ENCODE results near the gene SYNPO.

SYNPO gene

DNA sequence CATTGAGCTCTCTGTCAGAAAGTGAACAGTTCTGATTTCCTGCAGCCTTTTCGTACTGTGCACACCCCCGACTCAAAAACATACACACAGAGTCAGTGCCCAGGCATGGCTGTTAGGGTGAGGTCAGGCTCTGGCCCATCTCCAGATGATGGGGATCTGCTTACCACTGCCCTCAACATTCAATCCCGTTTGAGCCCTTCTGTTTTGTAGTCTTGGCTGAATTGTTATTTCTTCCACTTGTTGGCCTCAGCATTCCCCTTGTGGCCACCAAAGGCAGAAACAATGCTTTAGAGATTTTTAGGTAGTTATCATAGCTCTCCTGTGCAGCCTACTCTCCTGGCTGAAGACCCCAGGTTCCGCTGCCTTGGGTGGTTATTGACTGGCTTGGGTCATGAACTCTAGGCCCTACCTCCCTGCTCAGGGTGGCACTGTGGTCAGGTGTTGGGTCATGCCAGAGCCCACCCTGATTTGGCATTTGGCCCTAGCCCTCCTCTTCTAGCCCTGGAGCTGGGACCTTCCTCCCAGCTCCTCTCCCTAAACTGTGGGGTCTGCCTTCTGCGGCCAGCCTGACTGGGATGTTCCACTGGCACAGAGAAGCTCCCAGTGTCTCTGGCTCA is 12.8 kb downstream of the SYNPO start:
- Histone ChIP-seq H3K4me1 (ENCODE audit: low read depth, poor library complexity, severe bottlenecking) (no peaks in the 10 kb centered on the region), H3K27me3 (ENCODE audit: insufficient read depth, low read depth) (no peaks in the 10 kb centered on the region), H3K79me2 (ENCODE audit: insufficient read depth, low read depth) (no peaks in the 10 kb centered on the region), H2AFZ (ENCODE audit: low read depth) (no peak overlapping the region), H4K20me1 (ENCODE audit: insufficient read depth) (no peaks in the 10 kb centered on the region), H3K9ac (no peak overlapping the region), H3K27ac (no peak overlapping the region), H3K4me3 (IDR thresholded peaks at IDR 0.05; ENCODE audit: insufficient read depth, low read depth, low read length) (no peak overlapping the region), H3K4me2 (no peak overlapping the region), H3K36me3 (ENCODE audit: insufficient read depth) (no peaks in the 10 kb centered on the region)
- TF ChIP-seq, protein P1, sequence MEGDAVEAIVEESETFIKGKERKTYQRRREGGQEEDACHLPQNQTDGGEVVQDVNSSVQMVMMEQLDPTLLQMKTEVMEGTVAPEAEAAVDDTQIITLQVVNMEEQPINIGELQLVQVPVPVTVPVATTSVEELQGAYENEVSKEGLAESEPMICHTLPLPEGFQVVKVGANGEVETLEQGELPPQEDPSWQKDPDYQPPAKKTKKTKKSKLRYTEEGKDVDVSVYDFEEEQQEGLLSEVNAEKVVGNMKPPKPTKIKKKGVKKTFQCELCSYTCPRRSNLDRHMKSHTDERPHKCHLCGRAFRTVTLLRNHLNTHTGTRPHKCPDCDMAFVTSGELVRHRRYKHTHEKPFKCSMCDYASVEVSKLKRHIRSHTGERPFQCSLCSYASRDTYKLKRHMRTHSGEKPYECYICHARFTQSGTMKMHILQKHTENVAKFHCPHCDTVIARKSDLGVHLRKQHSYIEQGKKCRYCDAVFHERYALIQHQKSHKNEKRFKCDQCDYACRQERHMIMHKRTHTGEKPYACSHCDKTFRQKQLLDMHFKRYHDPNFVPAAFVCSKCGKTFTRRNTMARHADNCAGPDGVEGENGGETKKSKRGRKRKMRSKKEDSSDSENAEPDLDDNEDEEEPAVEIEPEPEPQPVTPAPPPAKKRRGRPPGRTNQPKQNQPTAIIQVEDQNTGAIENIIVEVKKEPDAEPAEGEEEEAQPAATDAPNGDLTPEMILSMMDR (conservative IDR thresholded peaks at IDR 0.05; ENCODE audit: low read depth, low read length): no peak

DNA sequence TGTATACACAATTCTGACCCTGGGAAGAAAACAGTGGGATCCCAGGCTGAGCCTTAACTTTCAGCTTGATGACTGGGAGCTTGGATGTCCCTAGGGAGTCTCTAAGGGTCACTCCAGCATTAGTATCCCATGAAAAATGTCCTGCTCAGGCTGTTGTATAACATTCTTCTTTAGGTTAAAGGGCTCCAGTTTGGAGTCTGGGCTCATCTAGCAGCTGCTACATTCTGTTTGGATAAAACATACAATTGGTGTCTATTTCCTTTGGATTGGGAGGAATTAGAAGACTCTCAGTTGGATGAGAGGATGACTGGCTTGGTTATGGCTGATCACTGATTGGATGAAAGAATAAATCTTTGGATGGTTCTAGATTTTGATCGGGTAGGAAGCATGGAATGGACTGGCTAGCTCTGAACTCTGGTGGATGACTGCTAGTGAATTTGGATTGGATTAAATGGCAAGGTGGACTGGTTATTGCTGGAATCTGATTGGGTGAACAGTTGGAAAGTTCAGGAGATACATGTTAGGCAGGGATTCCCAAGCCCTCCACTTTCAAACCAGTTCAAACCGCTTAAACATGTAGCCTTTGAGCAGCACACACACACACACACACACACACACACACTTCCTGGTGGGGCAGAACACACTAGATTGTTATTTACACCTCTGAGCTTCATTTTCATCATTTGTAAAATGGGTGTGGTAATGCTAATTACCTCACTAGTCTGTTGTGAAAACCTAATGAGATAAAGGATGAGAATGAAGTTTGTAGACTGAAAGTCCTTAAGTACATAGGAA is 13.5 kb downstream of the SYNPO start:
- H3K4me1 ChIP-seq (ENCODE audit: low read depth, poor library complexity, severe bottlenecking): no peaks in the 10 kb centered on the region
- TF ChIP-seq, protein P1 (conservative IDR thresholded peaks at IDR 0.05; ENCODE audit: low read depth, low read length): no peak
- H3K4me3 ChIP-seq (IDR thresholded peaks at IDR 0.05; ENCODE audit: insufficient read depth, low read depth, low read length): no peak overlapping the region
- H4K20me1 ChIP-seq (ENCODE audit: insufficient read depth): no peaks in the 10 kb centered on the region
- no peak overlapping the region for H3K9ac ChIP-seq
- no peaks in the 10 kb centered on the region for H3K36me3 ChIP-seq (ENCODE audit: insufficient read depth)
- H3K27ac ChIP-seq: no peak overlapping the region
- H3K27me3 ChIP-seq (ENCODE audit: insufficient read depth, low read depth): no peaks in the 10 kb centered on the region
- H2AFZ ChIP-seq (ENCODE audit: low read depth): no peak overlapping the region
- no peaks in the 10 kb centered on the region for H3K79me2 ChIP-seq (ENCODE audit: insufficient read depth, low read depth)
- H3K4me2 ChIP-seq: no peak overlapping the region

DNA sequence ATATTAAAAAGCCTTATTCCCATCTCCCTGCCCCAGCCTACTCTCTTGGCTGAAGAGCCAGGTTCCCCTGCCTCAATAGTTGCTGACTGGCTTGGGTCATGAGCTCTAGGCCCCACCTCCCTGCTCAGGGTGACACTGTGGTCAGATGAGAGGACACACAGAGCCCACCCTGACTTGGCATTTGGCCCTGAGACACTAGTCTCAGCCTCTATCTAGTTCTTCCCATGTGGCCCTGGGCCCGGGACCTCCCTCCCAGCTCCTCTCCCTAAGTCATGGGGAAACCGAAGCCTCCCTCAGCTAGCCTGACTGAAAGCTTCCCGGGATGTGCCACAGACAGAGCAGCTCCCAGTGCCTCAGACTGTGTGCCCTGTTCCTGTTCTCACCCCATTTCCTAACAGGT is 14.8 kb downstream of the SYNPO start:
- H3K27me3 ChIP-seq (ENCODE audit: insufficient read depth, low read depth): no peaks in the 10 kb centered on the region
- TF ChIP-seq, protein P1 (conservative IDR thresholded peaks at IDR 0.05; ENCODE audit: low read depth, low read length): no peak
- no peak overlapping the region for H3K4me3 ChIP-seq (IDR thresholded peaks at IDR 0.05; ENCODE audit: insufficient read depth, low read depth, low read length)
- no peaks in the 10 kb centered on the region for H4K20me1 ChIP-seq (ENCODE audit: insufficient read depth)
- H3K9ac ChIP-seq: no peak overlapping the region
- H3K79me2 ChIP-seq (ENCODE audit: insufficient read depth, low read depth): no peaks in the 10 kb centered on the region
- H3K36me3 ChIP-seq (ENCODE audit: insufficient read depth): no peaks in the 10 kb centered on the region
- H3K27ac ChIP-seq: no peak overlapping the region
- no peak overlapping the region for H3K4me2 ChIP-seq
- no peaks in the 10 kb centered on the region for H3K4me1 ChIP-seq (ENCODE audit: low read depth, poor library complexity, severe bottlenecking)
- H2AFZ ChIP-seq (ENCODE audit: low read depth): no peak overlapping the region

DNA sequence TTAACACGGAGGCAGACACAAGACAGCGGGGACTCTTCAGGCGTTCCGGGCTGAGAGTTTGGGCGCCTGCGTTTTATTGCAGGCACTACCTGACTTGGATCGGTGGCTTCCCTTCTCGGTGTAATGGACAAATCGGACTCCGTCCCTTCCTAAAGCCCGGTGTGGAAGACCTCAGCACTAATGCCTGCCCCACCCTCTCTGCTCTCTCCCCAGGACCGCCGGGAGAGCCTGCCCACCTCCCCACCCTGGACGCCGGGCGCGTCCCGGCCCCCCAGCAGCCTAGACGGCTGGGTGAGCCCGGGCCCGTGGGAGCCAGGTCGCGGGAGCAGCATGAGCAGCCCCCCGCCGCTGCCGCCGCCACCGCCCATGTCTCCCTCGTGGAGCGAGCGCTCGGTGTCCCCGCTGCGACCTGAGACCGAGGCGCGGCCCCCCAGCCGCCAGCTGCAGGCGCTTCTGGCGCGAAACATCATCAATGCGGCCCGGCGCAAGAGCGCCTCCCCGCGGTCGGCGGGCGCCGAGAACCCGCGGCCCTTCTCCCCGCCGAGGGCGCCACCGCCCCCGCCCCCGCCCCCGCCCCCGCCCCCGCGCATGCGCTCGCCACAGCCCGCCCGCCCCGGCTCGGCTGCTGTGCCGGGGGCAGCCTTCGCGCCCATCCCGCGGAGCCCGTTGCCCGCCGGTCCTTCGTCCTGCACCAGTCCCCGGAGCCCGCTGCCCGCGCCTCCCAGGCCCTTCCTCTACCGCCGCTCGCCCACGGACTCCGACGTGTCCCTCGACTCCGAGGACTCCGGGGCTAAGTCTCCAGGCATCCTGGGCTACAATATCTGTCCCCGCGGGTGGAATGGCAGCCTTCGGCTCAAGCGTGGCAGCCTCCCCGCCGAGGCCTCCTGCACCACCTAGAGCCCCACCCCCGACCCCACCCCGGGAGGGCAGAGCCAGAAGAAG is 16.0 kb downstream of the SYNPO start:
- TF ChIP-seq, protein P1 (conservative IDR thresholded peaks at IDR 0.05; ENCODE audit: low read depth, low read length): peak; percentile 17; the same call in 1 of the 2 replicates
- Histone ChIP-seq H3K4me3 (IDR thresholded peaks at IDR 0.05; ENCODE audit: insufficient read depth, low read depth, low read length) (no peak overlapping the region), H3K4me2 (peak overlapping the region; percentile 39; the same call in 1 of the 2 replicates), H3K4me1 (ENCODE audit: low read depth, poor library complexity, severe bottlenecking) (no peaks in the 10 kb centered on the region), H3K79me2 (ENCODE audit: insufficient read depth, low read depth) (no peaks in the 10 kb centered on the region), H2AFZ (ENCODE audit: low read depth) (peak overlapping the region; percentile 90), H3K9ac (peak overlapping the region; percentile 63; the same call in 1 of the 2 replicates), H3K36me3 (ENCODE audit: insufficient read depth) (no peaks in the 10 kb centered on the region), H4K20me1 (ENCODE audit: insufficient read depth) (no peaks in the 10 kb centered on the region), H3K27me3 (ENCODE audit: insufficient read depth, low read depth) (no peaks in the 10 kb centered on the region), H3K27ac (no peak overlapping the region)

Data from KMS-11 (cell line).